Chondrocyte (in vitro differentiated cells): ENCODE measurements around the gene COL25A1. TPM values are rescaled to one million over a fixed set of nuclear protein-coding genes. Genes with fewer than 3 reads are reported as not detected.

ENCODE experiments used
- DNase-seq: peaks from one replicate; pipeline ENCODE4 v3.0.0; 2021; ENCODE audit warnings: mixed read lengths, low spot score
- H3K27ac Mint-ChIP-seq: one replicate; pipeline ENCODE4 v1.8.0; 2021; ENCODE audit warnings: mild to moderate bottlenecking, moderate library complexity, mixed read lengths; ENCODE audit not compliant: unreplicated experiment
- H3K27me3 Mint-ChIP-seq: 2 replicates; pipeline ENCODE4 v1.8.0; 2021; ENCODE audit warnings: low read depth, mixed read lengths
- H3K36me3 Mint-ChIP-seq: 2 replicates; pipeline ENCODE4 v1.8.0; 2021; ENCODE audit warnings: low read depth, mixed read lengths
- H3K4me1 Mint-ChIP-seq: 2 replicates; pipeline ENCODE4 v1.8.0; 2021; ENCODE audit warnings: low read depth, mild to moderate bottlenecking, mixed read lengths
- H3K4me3 Mint-ChIP-seq: one replicate; pipeline ENCODE4 v1.8.0; 2021; ENCODE audit warnings: mild to moderate bottlenecking, moderate library complexity, mixed read lengths; ENCODE audit not compliant: unreplicated experiment
- H3K9me3 Mint-ChIP-seq: 2 replicates; pipeline ENCODE4 v1.8.0; 2021; ENCODE audit warnings: low read depth, mixed read lengths
- total RNA-seq: library from RNA; stranded (reverse); gene quantifications from 3 replicates; pipeline ENCODE4 v1.2.1, GENCODE V29; 2021
- TF ChIP-seq, protein P1 (sequence below): fragments of 200-600 bp; sonication (generic); IDR thresholded peaks from 2 replicates; pipeline ENCODE4 v1.5.0; 2021; ENCODE audit warnings: antibody characterized with exemption, mild to moderate bottlenecking, moderate library complexity

Gene COL25A1
- total RNA-seq, 1 donor from 2014 or later: 0.45 TPM

DNA sequence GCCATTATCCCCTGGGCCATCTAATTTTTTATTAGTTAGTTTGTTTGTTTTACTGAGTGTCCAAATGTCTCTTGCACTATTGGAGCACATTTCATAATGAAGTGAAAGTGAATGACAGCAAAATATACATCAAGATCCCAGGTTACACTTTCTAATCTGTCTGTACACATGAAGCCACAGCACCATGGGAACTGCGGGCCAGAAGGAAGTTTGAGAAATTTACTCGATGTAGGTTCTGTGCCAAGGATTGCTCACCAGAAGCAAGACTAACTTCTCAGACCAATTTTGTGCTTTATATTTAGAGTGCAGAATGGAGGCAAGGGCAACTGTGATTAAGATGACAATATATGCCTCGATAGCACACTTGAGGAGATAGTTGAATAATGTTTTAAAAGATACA is 258.0 kb downstream of the COL25A1 start:
- no peaks in the 10 kb centered on the region for H3K36me3 Mint-ChIP-seq
- peaks cover 16% of the 10 kb centered on the region for H3K4me1 Mint-ChIP-seq
- H3K27ac Mint-ChIP-seq: no peak overlapping the region
- no peaks in the 10 kb centered on the region for H3K27me3 Mint-ChIP-seq
- TF ChIP-seq, protein P1, sequence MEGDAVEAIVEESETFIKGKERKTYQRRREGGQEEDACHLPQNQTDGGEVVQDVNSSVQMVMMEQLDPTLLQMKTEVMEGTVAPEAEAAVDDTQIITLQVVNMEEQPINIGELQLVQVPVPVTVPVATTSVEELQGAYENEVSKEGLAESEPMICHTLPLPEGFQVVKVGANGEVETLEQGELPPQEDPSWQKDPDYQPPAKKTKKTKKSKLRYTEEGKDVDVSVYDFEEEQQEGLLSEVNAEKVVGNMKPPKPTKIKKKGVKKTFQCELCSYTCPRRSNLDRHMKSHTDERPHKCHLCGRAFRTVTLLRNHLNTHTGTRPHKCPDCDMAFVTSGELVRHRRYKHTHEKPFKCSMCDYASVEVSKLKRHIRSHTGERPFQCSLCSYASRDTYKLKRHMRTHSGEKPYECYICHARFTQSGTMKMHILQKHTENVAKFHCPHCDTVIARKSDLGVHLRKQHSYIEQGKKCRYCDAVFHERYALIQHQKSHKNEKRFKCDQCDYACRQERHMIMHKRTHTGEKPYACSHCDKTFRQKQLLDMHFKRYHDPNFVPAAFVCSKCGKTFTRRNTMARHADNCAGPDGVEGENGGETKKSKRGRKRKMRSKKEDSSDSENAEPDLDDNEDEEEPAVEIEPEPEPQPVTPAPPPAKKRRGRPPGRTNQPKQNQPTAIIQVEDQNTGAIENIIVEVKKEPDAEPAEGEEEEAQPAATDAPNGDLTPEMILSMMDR: no peak
- H3K9me3 Mint-ChIP-seq: peaks cover 8% of the 10 kb centered on the region
- DNase-seq: no peak
- no peak overlapping the region for H3K4me3 Mint-ChIP-seq

DNA sequence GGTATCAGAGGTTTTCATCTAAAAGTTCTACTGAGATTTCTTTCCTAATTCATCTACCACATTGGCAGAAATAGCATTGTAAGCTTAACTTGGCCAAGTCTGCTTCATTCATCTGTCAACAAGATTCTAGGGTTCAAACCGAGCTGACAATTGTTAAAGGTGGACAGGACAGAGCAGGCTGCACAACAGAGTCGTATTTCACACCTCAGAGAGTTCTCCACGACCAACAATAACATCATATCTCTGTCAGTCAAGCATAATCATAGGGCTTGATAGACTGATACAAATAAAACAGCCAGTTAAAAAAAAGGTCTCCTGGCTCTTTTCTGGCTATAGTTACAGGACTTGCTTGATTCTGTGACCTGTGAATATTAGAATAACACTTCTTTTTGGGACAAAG is 259.2 kb downstream of the COL25A1 start:
- Mint-ChIP-seq H3K4me1 (peaks cover 16% of the 10 kb centered on the region), H3K27me3 (no peaks in the 10 kb centered on the region), H3K27ac (no peak overlapping the region), H3K4me3 (no peak overlapping the region), H3K9me3 (peaks cover 8% of the 10 kb centered on the region), H3K36me3 (no peaks in the 10 kb centered on the region)
- DNase-seq: no peak
- TF ChIP-seq, protein P1: no peak

DNA sequence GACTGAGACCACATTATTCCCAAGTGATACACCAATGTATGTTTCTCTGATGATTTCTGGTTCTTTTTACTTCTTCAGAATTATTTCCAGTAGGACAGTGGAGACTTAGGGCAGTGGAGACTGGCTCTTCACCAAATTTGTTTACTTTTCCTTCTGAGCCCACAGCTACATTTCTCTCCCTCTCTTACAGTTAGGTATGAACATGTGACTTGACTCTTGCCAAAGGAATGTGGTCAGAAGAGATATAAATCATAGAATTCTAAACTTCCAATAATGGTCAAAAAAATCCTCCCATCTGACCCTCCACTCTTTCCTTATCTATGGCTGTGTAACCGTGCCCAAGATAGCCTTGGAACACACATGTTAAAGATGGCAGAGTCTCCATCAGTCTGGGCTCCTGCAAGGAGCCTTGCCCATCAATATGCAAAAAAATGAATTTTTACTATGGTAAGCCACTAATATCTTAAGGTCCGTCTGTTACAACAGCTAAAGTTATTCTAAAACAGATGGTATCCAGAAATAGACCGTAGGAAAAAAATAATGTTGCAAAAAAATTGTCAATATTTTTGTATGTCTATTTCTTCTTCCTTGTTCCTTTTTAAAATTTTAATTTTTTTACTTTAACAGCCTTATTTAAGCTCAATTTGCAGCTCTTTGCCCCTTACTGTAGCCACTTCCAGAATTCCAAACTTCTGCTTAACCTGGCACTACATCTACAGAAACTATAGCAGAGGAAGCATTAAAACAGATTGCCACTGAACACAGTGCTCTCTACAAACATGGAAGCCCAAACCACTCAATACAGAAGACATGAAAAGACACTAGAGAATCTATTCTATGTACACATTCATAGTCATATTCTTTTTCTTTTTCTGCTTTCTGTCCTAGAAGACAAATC is 260.7 kb downstream of the COL25A1 start:
- Mint-ChIP-seq H3K4me3 (no peak overlapping the region), H3K9me3 (peaks cover 8% of the 10 kb centered on the region), H3K4me1 (peaks cover 10% of the 10 kb centered on the region), H3K27me3 (no peaks in the 10 kb centered on the region), H3K36me3 (no peaks in the 10 kb centered on the region), H3K27ac (no peak overlapping the region)
- TF ChIP-seq, protein P1: no peak
- no peak for DNase-seq

DNA sequence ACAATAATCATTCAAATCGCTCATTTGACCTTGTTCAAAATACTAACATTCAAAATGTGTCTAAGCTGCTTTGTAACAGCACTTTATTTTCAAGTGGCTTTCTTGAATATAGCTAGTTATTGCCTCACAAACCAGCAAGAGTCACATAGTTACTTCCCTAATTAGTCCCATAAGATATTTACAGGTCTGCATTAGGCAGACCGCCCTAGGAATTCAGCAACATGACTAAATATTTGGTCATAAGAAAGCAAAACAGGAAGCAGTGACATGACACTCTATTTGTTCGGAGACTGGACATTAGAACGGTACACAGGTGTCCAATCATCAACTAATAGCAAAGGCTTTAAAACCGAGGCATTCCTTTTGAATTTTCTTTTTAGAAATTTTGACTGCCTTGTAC is 262.0 kb downstream of the COL25A1 start:
- DNase-seq: no peak
- TF ChIP-seq, protein P1: no peak
- Mint-ChIP-seq H3K27me3 (no peaks in the 10 kb centered on the region), H3K4me1 (peaks cover 6% of the 10 kb centered on the region), H3K27ac (no peak overlapping the region), H3K9me3 (peaks cover 8% of the 10 kb centered on the region), H3K36me3 (no peaks in the 10 kb centered on the region), H3K4me3 (no peak overlapping the region)

DNA sequence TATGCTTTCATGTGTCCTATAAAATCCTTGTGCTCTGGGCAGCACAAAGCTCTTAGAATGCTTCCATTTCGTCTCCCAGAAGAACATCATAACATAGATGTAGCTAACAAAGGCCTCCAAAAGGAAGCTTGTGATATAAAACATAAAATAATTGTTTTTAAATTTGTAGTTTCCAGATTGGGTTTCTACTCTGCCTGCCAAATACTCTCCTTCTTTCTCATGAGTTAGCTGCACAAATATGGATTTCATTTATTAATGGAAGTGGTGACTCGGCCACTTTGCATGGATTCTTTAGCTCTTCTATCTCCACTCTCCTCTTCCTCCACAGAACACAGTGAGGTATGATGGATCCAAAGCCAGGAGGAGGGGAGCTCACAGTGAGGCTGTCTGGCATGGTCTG is 265.4 kb downstream of the COL25A1 start:
- no peak for DNase-seq
- peaks cover 1% of the 10 kb centered on the region for H3K9me3 Mint-ChIP-seq
- no peaks in the 10 kb centered on the region for H3K36me3 Mint-ChIP-seq
- TF ChIP-seq, protein P1: no peak
- peaks cover 6% of the 10 kb centered on the region for H3K4me1 Mint-ChIP-seq
- H3K27me3 Mint-ChIP-seq: no peaks in the 10 kb centered on the region
- H3K4me3 Mint-ChIP-seq: no peak overlapping the region
- no peak overlapping the region for H3K27ac Mint-ChIP-seq
